AML-193 (cell line): ENCODE results near the gene MAS1L.
A peak's percentile ranks its signal among the peaks of the same experiment; 100 is the strongest.

ENCODE experiments used
- DNase-seq, 2 experiments: peaks; one replicate each; lab custom pipeline; 2025; lab: John Stamatoyannopoulos, UW

The MAS1L gene

GRCh38 chr6:29487660-29488059 is at the start of gene MAS1L:
Gene MAS1L (minus strand): TSS chr6:29487956. CDS start chr6:29487902, 54 bp downstream.
- no peak for DNase-seq

GRCh38 chr6:29532320-29532951 is 44.7 kb upstream of the MAS1L start:
- no peak for DNase-seq

- no peak for DNase-seq
These were observed 43.9 kb upstream of the MAS1L start for GRCh38 chr6:29531668-29532067.

- no peak for DNase-seq
These were observed 43.0 kb upstream of the MAS1L start for GRCh38 chr6:29530671-29531310.

- DNase-seq = no peak
These were observed 42.2 kb upstream of the MAS1L start for GRCh38 chr6:29529956-29530355.

- no peak for DNase-seq
These were observed 41.3 kb upstream of the MAS1L start for GRCh38 chr6:29528988-29529560.

GRCh38 chr6:29528300-29528931 is 40.7 kb upstream of the MAS1L start:
- no peak for DNase-seq

GRCh38 chr6:29527564-29527963 is 39.8 kb upstream of the MAS1L start:
- DNase-seq = no peak

- no peak for DNase-seq
These were observed 39.4 kb upstream of the MAS1L start for GRCh38 chr6:29527126-29527525.

GRCh38 chr6:29525311-29525639 is 37.5 kb upstream of the MAS1L start:
- DNase-seq = no peak

GRCh38 chr6:29524444-29525310 is 36.9 kb upstream of the MAS1L start:
- DNase-seq = no peak

- no peak for DNase-seq
These were observed 36.3 kb upstream of the MAS1L start for GRCh38 chr6:29524044-29524443.

- DNase-seq = no peak
These were observed 34.5 kb upstream of the MAS1L start for GRCh38 chr6:29522227-29522626.

GRCh38 chr6:29521006-29521680 is 33.4 kb upstream of the MAS1L start:
- no peak for DNase-seq

GRCh38 chr6:29520232-29520631 is 32.5 kb upstream of the MAS1L start:
- no peak for DNase-seq

- no peak for DNase-seq
These were observed 31.7 kb upstream of the MAS1L start for GRCh38 chr6:29519291-29520010.

- no peak for DNase-seq
These were observed 30.1 kb upstream of the MAS1L start for GRCh38 chr6:29517728-29518440.

- no peak for DNase-seq
These were observed 29.5 kb upstream of the MAS1L start for GRCh38 chr6:29517245-29517644.

- peak in 1 of 2 experiments; percentile 16 for DNase-seq
These were observed 28.4 kb upstream of the MAS1L start for GRCh38 chr6:29516108-29516507.

GRCh38 chr6:29510746-29511300 is 23.1 kb upstream of the MAS1L start:
- no peak for DNase-seq
